ENCODE results near the gene CCDC197. TPM values are rescaled to one million over a fixed set of nuclear protein-coding genes. Genes with fewer than 3 reads are reported as not detected.

Gene CCDC197
- total RNA-seq, 2 experiments from 2014 or later, result not detected

- no peak overlapping the region for H3K27ac Mint-ChIP-seq
- H3K4me3 Mint-ChIP-seq, result no peak overlapping the region
- no peak for TF ChIP-seq CTCF (IDR thresholded peaks at IDR 0.05)
- no peaks in the 10 kb centered on the region for H3K27me3 Mint-ChIP-seq
- Histone ChIP-seq H3K9me3 (ENCODE audit: control insufficient read depth in 1 of 2, insufficient read depth in 1 of 2, low read length in 2 of 2) (peaks cover 0 to 4% of the 10 kb centered on the region in 2 experiments), H3K4me3 (ENCODE audit: low read length) (no peak overlapping the region), H3K27me3 (ENCODE audit: control insufficient read depth in 1 of 2, insufficient read depth in 2 of 2, low read length in 2 of 2) (no peaks in the 10 kb centered on the region), H3K27ac (ENCODE audit: low read depth in 1 of 2, low read length in 2 of 2) (no peak overlapping the region), H3K4me1 (ENCODE audit: insufficient read depth, low read length) (peaks cover 4% of the 10 kb centered on the region), H3K36me3 (ENCODE audit: insufficient read depth, low read length) (no peaks in the 10 kb centered on the region)
- ChIA-PET CTCF (no interaction called here), POLR2A (interaction anchor here (1.2 to 1.6 kb wide), 2 partner anchors 9 to 11 kb away, joined by 3 to 5 read pairs; partner anchors contain the start of gene ASB2)
- ATAC-seq (ENCODE audit: poor library complexity) (no peak), DNase-seq (no peak)
- peaks cover 2% of the 10 kb centered on the region for H3K4me1 Mint-ChIP-seq (ENCODE audit: low read depth)
- H3K9me3 Mint-ChIP-seq, result no peaks in the 10 kb centered on the region
- intact Hi-C loops (cut with DNase I, micrococcal nuclease), result no loop called here
- H3K36me3 Mint-ChIP-seq (ENCODE audit: low read depth), result no peaks in the 10 kb centered on the region
These were observed 10.1 kb upstream of the CCDC197 start for GRCh38 chr14:93986955-93987354.

GRCh38 chr14:93987376-93987775 lies 9.7 kb upstream of the CCDC197 start:
- intact Hi-C loops (cut with DNase I, micrococcal nuclease), result no loop called here
- H3K9me3 Mint-ChIP-seq, result no peaks in the 10 kb centered on the region

GRCh38 chr14:93987815-93988476 lies 9.2 kb upstream of the CCDC197 start:
- peaks cover 0 to 4% of the 10 kb centered on the region in 2 experiments for H3K9me3 ChIP-seq (ENCODE audit: control insufficient read depth in 1 of 2, insufficient read depth in 1 of 2, low read length in 2 of 2)
- Mint-ChIP-seq H3K36me3 (ENCODE audit: low read depth) (no peaks in the 10 kb centered on the region), H3K4me1 (ENCODE audit: low read depth) (no peaks in the 10 kb centered on the region), H3K27me3 (no peaks in the 10 kb centered on the region), H3K4me3 (no peak overlapping the region), H3K27ac (no peak overlapping the region), H3K9me3 (no peaks in the 10 kb centered on the region)
- no peak for TF ChIP-seq CTCF (IDR thresholded peaks at IDR 0.05)
- POLR2A ChIA-PET, result interaction anchor here (1.2 to 1.6 kb wide), 2 partner anchors 10 to 12 kb away, joined by 3 to 5 read pairs; partner anchors contain the start of gene ASB2
- ATAC-seq (ENCODE audit: poor library complexity) (no peak), DNase-seq (no peak)
- no peak overlapping the region for H3K27ac ChIP-seq (ENCODE audit: low read depth in 1 of 2, low read length in 2 of 2)
- no peaks in the 10 kb centered on the region for H3K36me3 ChIP-seq (ENCODE audit: insufficient read depth, low read length)
- H3K4me1 ChIP-seq (ENCODE audit: insufficient read depth, low read length), result no peaks in the 10 kb centered on the region
- no peaks in the 10 kb centered on the region for H3K27me3 ChIP-seq (ENCODE audit: control insufficient read depth in 1 of 2, insufficient read depth in 2 of 2, low read length in 2 of 2)
- CTCF ChIA-PET, result no interaction called here
- intact Hi-C loops (cut with DNase I, micrococcal nuclease), result no loop called here
- no peak overlapping the region for H3K4me3 ChIP-seq (ENCODE audit: low read length)

More at GRCh38 chr14:93987376-93987775, 9.7 kb upstream of the CCDC197 start:
- ChIA-PET POLR2A (interaction anchor here (1.2 to 1.6 kb wide), 2 partner anchors 9 to 11 kb away, joined by 3 to 5 read pairs; partner anchors contain the start of gene ASB2), CTCF (no interaction called here)
- Mint-ChIP-seq H3K36me3 (ENCODE audit: low read depth) (no peaks in the 10 kb centered on the region), H3K4me1 (ENCODE audit: low read depth) (no peaks in the 10 kb centered on the region), H3K27me3 (no peaks in the 10 kb centered on the region), H3K27ac (no peak overlapping the region), H3K4me3 (no peak overlapping the region)
- DNase-seq (no peak), ATAC-seq (ENCODE audit: poor library complexity) (no peak)
- Histone ChIP-seq H3K9me3 (ENCODE audit: control insufficient read depth in 1 of 2, insufficient read depth in 1 of 2, low read length in 2 of 2) (peaks cover 0 to 4% of the 10 kb centered on the region in 2 experiments), H3K27ac (ENCODE audit: low read depth in 1 of 2, low read length in 2 of 2) (no peak overlapping the region), H3K4me1 (ENCODE audit: insufficient read depth, low read length) (peaks cover 3% of the 10 kb centered on the region), H3K4me3 (ENCODE audit: low read length) (no peak overlapping the region), H3K27me3 (ENCODE audit: control insufficient read depth in 1 of 2, insufficient read depth in 2 of 2, low read length in 2 of 2) (no peaks in the 10 kb centered on the region), H3K36me3 (ENCODE audit: insufficient read depth, low read length) (no peaks in the 10 kb centered on the region)
- no peak for TF ChIP-seq CTCF (IDR thresholded peaks at IDR 0.05)

Data from CD4-positive, alpha-beta T cell (primary cell).